ENCODE measurements around the gene CALHM6. TPM values are rescaled to one million over a fixed set of nuclear protein-coding genes. Genes with fewer than 3 reads are reported as not detected.
A peak's percentile ranks its signal among the peaks of the same experiment; 100 is the strongest.
"Not testable (repeated sequence)": the region's sequence is repeated elsewhere in the genome, so short reads cannot be mapped to it uniquely, and the experiment has no call there.

Gene CALHM6
- total and polyA plus RNA-seq, 4 donors, result 6.7 to 9.0 (median 7.8) TPM

DNA sequence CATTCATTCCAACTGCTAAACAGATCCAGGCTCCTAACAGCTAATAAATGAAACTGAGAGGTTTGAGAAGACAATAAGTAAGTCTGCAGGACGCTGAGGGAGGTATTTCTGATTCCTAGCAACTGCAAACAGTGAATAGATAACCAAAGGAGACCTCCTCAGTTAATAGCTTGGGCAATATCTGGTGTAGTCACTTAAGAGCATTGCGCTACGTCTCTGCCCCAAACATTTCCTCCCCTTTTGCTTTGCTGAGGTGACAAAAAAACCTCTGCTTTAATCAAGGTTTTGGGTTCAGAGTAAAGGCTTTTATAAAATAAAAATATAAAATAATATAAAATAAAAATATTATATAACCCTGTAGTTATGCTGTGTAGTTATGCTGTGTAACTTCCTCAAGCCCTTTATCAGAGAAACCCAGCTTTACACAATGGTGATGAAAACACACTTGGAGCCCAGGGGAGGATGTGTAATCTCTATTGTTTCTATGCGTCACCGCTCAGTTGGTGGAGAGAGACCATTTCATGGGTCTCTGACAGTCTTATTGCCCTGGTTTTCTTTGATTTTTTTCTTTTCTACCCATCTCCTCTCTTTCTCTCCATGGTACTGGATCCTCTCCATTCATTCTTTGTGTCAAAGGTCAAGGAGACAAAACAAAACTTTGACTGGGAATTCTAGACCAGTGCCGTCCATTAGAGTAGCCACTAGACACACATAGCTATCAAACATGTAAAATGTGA lies 31.3 kb downstream of the CALHM6 start:
- Histone ChIP-seq H3K9me3 (ENCODE audit: control insufficient read depth, insufficient read depth, low read length) (no peaks in the 10 kb centered on the region), H3K36me3 (ENCODE audit: control insufficient read depth, insufficient read depth, low read length) (no peaks in the 10 kb centered on the region), H3K27me3 (ENCODE audit: control insufficient read depth, insufficient read depth, low read length) (no peaks in the 10 kb centered on the region), H3K27ac (ENCODE audit: low read depth, low read length) (no peak overlapping the region), H3K4me3 (ENCODE audit: low read depth, low read length) (no peak overlapping the region), H3K4me1 (ENCODE audit: control insufficient read depth, insufficient read depth, low read length) (no peaks in the 10 kb centered on the region)
- no peak for DNase-seq (ENCODE audit: low read depth in 4 of 6, low spot score in 6 of 6)
- 20% methylated on average over 1 of the region's 6 CpGs for WGBS (ENCODE audit: insufficient coverage)

DNA sequence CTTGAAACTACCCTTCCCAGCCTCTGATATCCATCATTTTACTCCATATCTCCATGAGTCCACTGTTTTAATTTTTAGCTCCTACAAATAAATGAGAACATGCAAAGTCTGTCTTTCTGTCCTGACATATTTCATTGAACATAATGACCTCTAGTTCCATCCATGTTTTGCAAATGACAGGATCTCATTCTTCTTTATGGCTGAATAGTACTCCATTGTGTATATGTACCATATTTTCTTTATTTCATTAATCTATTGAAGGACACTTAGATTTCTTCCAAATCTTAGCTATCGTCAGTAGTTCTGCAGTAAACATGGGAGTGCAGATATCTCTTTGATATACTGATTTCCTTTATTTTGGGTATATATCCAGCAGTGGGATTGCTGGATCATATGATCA lies 34.0 kb downstream of the CALHM6 start:
- no CpG with 5 or more reads among the region's 1 CpG for WGBS (ENCODE audit: insufficient coverage)
- not testable (repeated sequence) for H3K4me3 ChIP-seq (ENCODE audit: low read depth, low read length); H3K4me1 ChIP-seq (ENCODE audit: control insufficient read depth, insufficient read depth, low read length); H3K27me3 ChIP-seq (ENCODE audit: control insufficient read depth, insufficient read depth, low read length); DNase-seq (ENCODE audit: low read depth in 4 of 6, low spot score in 6 of 6); H3K27ac ChIP-seq (ENCODE audit: low read depth, low read length); H3K9me3 ChIP-seq (ENCODE audit: control insufficient read depth, insufficient read depth, low read length); H3K36me3 ChIP-seq (ENCODE audit: control insufficient read depth, insufficient read depth, low read length)

DNA sequence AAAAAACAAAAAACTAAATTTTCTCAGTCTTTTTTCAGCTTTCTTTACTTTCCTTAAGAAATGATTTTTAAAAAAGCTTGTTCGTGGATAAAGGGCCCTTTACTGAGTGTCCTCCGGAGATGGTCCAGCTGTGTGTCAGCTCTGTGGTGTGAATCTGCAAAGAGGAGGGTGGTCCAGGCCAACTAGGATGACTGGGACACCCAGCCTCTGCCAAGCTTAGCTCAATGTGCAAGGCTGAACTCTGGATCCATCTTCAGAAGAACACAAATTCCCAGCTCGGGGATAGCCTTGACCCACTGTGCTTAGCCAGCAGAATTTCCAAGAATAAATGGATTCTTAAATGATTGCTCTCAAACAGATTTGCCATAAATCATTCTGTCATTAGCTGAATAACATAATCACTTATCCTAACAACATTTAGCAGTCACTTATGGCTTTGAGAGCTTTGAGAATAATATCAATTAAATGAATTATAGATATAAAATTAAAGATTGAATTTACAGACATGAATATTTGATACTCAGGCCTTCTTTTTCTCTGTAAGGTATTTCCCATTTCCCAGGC lies 36.0 kb downstream of the CALHM6 start:
- WGBS (ENCODE audit: insufficient coverage), result 17% methylated on average over 1 of the region's 3 CpGs
- no peak overlapping the region for H3K4me3 ChIP-seq (ENCODE audit: low read depth, low read length)
- no peaks in the 10 kb centered on the region for H3K27me3 ChIP-seq (ENCODE audit: control insufficient read depth, insufficient read depth, low read length)
- H3K36me3 ChIP-seq (ENCODE audit: control insufficient read depth, insufficient read depth, low read length), result no peaks in the 10 kb centered on the region
- H3K27ac ChIP-seq (ENCODE audit: low read depth, low read length), result no peak overlapping the region
- H3K4me1 ChIP-seq (ENCODE audit: control insufficient read depth, insufficient read depth, low read length), result no peaks in the 10 kb centered on the region
- peaks cover 1% of the 10 kb centered on the region for H3K9me3 ChIP-seq (ENCODE audit: control insufficient read depth, insufficient read depth, low read length)
- DNase-seq (ENCODE audit: low read depth in 4 of 6, low spot score in 6 of 6), result peak in 1 of 6 donors; percentile 19

DNA sequence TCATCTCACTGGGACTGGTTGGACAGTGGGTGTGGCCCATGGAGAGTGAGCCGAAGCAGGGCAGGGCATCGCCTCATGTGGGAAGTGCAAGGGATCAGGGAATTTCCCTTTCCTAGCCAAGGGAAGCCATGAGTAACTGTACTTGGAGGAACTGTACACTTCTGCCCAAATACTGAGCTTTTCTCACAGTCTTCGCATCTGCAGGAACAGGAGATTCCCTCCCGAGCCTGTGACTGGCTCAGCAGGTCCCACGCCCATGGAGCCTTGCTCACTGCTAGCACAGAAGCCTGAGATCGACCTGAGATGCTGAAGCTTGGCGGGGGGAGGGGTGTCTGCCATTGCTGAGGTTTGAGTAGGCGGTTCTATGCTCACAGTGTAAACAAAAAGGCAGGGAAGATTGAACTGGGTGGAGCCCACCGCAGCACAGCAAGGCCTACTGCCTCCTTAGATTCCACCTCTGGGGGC lies 39.8 kb downstream of the CALHM6 start:
- Histone ChIP-seq H3K27ac (ENCODE audit: low read depth, low read length) (no peak overlapping the region), H3K4me1 (ENCODE audit: control insufficient read depth, insufficient read depth, low read length) (no peaks in the 10 kb centered on the region), H3K4me3 (ENCODE audit: low read depth, low read length) (no peak overlapping the region), H3K27me3 (ENCODE audit: control insufficient read depth, insufficient read depth, low read length) (no peaks in the 10 kb centered on the region), H3K36me3 (ENCODE audit: control insufficient read depth, insufficient read depth, low read length) (no peaks in the 10 kb centered on the region), H3K9me3 (ENCODE audit: control insufficient read depth, insufficient read depth, low read length) (peaks cover 1% of the 10 kb centered on the region)
- no peak for DNase-seq (ENCODE audit: low read depth in 4 of 6, low spot score in 6 of 6)
- 76% methylated on average over 8 of the region's 9 CpGs for WGBS (ENCODE audit: insufficient coverage)

DNA sequence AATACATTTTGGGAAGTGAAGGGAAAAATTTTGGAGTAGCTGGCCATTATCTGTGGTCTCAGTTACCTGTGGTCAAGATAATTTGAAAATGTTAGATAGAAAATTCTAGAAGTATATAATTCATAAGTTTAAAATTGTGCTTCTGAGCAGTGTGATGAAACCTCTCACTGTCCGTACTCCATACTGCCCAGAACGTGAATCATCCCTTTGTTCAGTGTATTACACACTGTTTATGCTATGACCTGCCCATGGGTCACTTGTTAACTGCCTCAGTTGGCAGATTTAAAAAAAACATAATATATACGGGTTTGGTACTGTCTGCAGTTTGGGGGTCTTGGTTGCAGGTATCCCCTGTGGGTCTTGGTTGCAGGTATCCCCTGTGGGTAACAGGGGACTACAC lies 46.1 kb downstream of the CALHM6 start:
- no peaks in the 10 kb centered on the region for H3K4me1 ChIP-seq (ENCODE audit: control insufficient read depth, insufficient read depth, low read length)
- DNase-seq (ENCODE audit: low read depth in 4 of 6, low spot score in 6 of 6), result no peak
- no peaks in the 10 kb centered on the region for H3K27me3 ChIP-seq (ENCODE audit: control insufficient read depth, insufficient read depth, low read length)
- 93% methylated on average over 2 of the region's 3 CpGs for WGBS (ENCODE audit: insufficient coverage)
- H3K36me3 ChIP-seq (ENCODE audit: control insufficient read depth, insufficient read depth, low read length), result no peaks in the 10 kb centered on the region
- H3K9me3 ChIP-seq (ENCODE audit: control insufficient read depth, insufficient read depth, low read length), result peaks cover 3% of the 10 kb centered on the region
- no peak overlapping the region for H3K4me3 ChIP-seq (ENCODE audit: low read depth, low read length)
- H3K27ac ChIP-seq (ENCODE audit: low read depth, low read length), result no peak overlapping the region

DNA sequence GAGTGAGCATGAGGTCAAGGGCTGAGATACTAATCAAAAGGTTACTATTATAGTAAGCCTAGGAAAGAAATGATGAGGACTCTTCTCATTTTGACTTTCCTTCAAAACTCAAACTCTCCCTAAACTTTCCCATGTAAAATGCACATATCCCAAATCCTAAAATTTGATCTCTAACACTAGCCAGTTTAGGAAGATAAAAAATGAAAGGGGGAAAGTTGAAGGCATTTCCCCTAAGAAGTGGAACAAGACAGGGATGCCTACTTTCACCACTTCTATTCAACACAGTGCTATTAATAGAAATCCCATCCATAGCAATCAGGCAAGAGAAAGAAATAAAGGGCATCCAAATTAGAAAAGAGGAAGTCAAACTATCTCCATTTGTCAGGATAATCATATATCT lies 47.4 kb downstream of the CALHM6 start:
- H3K27ac ChIP-seq (ENCODE audit: low read depth, low read length), result no peak overlapping the region

DNA sequence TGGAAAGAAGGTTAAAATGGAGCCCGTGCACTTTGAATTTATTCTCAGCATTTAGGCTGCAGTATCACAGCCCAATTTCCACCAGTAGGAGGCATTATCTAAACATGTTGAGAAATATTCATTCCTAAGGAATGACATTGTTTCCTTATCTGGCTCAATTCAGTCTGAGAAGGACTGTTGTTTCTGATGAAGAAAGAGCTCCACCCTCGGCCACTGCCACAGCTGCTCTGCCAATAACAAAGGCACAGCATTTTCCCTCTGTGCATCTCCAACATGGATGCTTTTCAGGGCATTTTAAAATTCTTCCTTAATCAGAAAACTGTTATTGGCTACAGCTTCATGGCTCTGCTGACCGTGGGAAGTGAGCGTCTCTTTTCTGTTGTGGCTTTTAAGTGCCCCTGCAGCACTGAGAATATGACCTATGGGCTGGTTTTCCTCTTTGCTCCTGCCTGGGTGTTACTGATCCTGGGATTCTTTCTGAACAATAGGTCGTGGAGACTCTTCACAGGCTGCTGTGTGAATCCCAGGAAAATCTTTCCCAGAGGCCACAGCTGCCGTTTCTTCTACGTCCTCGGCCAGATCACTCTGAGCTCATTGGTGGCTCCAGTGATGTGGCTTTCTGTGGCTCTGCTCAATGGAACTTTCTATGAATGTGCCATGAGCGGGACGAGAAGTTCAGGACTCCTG lies 50.4 kb downstream of the CALHM6 start, which contains the start of gene CALHM5:
CALHM5 (plus strand) TSS at position 216 of the 687 bp plus-strand sequence; CDS start at position 274, 58 bp downstream.
- Histone ChIP-seq H3K4me1 (ENCODE audit: control insufficient read depth, insufficient read depth, low read length) (no peaks in the 10 kb centered on the region), H3K4me3 (ENCODE audit: low read depth, low read length) (peak within 1 kb of the TSS; percentile 29), H3K27me3 (ENCODE audit: control insufficient read depth, insufficient read depth, low read length) (no peaks in the 10 kb centered on the region), H3K27ac (ENCODE audit: low read depth, low read length) (peak within 1 kb of the TSS; percentile 82), H3K9me3 (ENCODE audit: control insufficient read depth, insufficient read depth, low read length) (peaks cover 3% of the 10 kb centered on the region), H3K36me3 (ENCODE audit: control insufficient read depth, insufficient read depth, low read length) (no peaks in the 10 kb centered on the region)
- 33% methylated on average over 8 of the region's 10 CpGs for WGBS (ENCODE audit: insufficient coverage)
- DNase-seq (ENCODE audit: low read depth in 4 of 6, low spot score in 6 of 6), result peak in 2 of 6 donors; percentile 15 to 46

More for the DNA sequence above, 47.4 kb downstream of the CALHM6 start:
- no peak overlapping the region for H3K4me3 ChIP-seq (ENCODE audit: low read depth, low read length)
- no peak for DNase-seq (ENCODE audit: low read depth in 4 of 6, low spot score in 6 of 6)
- H3K9me3 ChIP-seq (ENCODE audit: control insufficient read depth, insufficient read depth, low read length), result peaks cover 3% of the 10 kb centered on the region
- no peaks in the 10 kb centered on the region for H3K27me3 ChIP-seq (ENCODE audit: control insufficient read depth, insufficient read depth, low read length)
- no peaks in the 10 kb centered on the region for H3K4me1 ChIP-seq (ENCODE audit: control insufficient read depth, insufficient read depth, low read length)
- no peaks in the 10 kb centered on the region for H3K36me3 ChIP-seq (ENCODE audit: control insufficient read depth, insufficient read depth, low read length)

DNA sequence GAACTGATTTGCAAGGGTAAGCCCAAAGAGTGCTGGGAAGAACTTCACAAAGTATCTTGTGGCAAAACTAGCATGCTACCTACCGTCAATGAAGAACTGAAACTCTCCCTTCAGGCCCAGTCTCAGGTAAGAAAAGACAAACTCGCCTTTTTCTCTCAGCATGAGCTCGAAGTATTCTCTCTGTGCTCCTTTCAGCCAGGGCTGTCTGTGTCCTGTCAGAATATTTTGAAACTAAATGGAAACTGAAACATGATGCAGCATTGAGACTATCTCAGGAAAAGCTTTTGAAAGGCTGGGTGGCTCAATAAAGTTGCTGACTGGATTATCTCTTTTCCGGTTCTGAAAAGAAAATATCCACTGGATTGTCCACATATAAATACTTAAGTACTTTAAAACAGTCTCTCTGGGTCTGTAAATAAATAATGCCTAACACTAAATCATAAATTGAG lies 51.0 kb downstream of the CALHM6 start:
- Histone ChIP-seq H3K27ac (ENCODE audit: low read depth, low read length) (peak overlapping the region; percentile 82), H3K9me3 (ENCODE audit: control insufficient read depth, insufficient read depth, low read length) (peaks cover 3% of the 10 kb centered on the region), H3K4me1 (ENCODE audit: control insufficient read depth, insufficient read depth, low read length) (no peaks in the 10 kb centered on the region), H3K36me3 (ENCODE audit: control insufficient read depth, insufficient read depth, low read length) (no peaks in the 10 kb centered on the region), H3K4me3 (ENCODE audit: low read depth, low read length) (peak overlapping the region; percentile 29), H3K27me3 (ENCODE audit: control insufficient read depth, insufficient read depth, low read length) (no peaks in the 10 kb centered on the region)
- 74% methylated on average over 3 of the region's 4 CpGs for whole genome bisulfite sequencing (ENCODE audit: insufficient coverage)
- peak in 1 of 6 donors; percentile 14 for DNase-seq (ENCODE audit: low read depth in 4 of 6, low spot score in 6 of 6)

DNA sequence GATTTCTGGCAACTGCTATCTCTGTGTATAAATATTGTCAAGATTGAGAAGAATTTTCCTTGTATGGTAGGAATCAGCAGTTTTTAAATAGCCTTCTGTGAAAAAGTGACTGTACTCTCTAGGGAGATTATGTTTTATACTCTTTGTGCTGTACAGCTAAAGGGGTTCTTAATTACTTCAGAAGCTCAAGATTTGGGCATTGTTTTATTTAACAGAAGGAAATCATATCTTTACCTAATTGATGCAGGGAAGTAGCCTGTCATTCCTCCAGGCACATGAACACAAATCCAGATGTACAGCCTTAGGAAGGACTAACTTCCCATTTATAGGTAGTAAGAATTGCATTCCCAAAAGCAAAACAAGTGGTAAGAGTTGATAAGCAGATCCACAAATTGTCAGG lies 51.6 kb downstream of the CALHM6 start:
- H3K27ac ChIP-seq (ENCODE audit: low read depth, low read length), result peak overlapping the region; percentile 16
- no peaks in the 10 kb centered on the region for H3K4me1 ChIP-seq (ENCODE audit: control insufficient read depth, insufficient read depth, low read length)
- H3K9me3 ChIP-seq (ENCODE audit: control insufficient read depth, insufficient read depth, low read length), result peaks cover 3% of the 10 kb centered on the region
- no peaks in the 10 kb centered on the region for H3K27me3 ChIP-seq (ENCODE audit: control insufficient read depth, insufficient read depth, low read length)
- no peaks in the 10 kb centered on the region for H3K36me3 ChIP-seq (ENCODE audit: control insufficient read depth, insufficient read depth, low read length)
- H3K4me3 ChIP-seq (ENCODE audit: low read depth, low read length), result no peak overlapping the region
- DNase-seq (ENCODE audit: low read depth in 4 of 6, low spot score in 6 of 6), result no peak
